Neural cell (in vitro differentiated cells): Measurements from ENCODE around the gene C1QTNF3. TPM values are rescaled to one million over a fixed set of nuclear protein-coding genes. Genes with fewer than 3 reads are reported as not detected.

ENCODE experiments used
- H2AFZ ChIP-seq: fragments of 200-600, 300-800 bp; sonication (generic), shearing (Covaris generic); 2 replicates; pipeline ENCODE4 v1.6.0; 2014; ENCODE audit warnings: low read depth, mild to moderate bottlenecking, antibody characterized with exemption, low read length, moderate library complexity
- H3F3A ChIP-seq: fragments of 200-600 bp; shearing (Covaris generic); 2 replicates; pipeline ENCODE4 v1.6.1; 2016; ENCODE audit warnings: mild to moderate bottlenecking, moderate library complexity, mixed read lengths, antibody characterized with exemption, low read length; ENCODE audit not compliant: insufficient read depth, poor library complexity, severe bottlenecking
- H3K27ac ChIP-seq: fragments of 200-600, 300-800 bp; sonication (generic), shearing (Covaris generic); 2 replicates; pipeline ENCODE4 v1.5.1; 2014; ENCODE audit warnings: mild to moderate bottlenecking, low read length, moderate library complexity
- H3K27me3 ChIP-seq: fragments of 300-800, 200-600 bp; sonication (generic), shearing (Covaris generic); 2 replicates; pipeline ENCODE4 v1.6.0; 2014; ENCODE audit warnings: mild to moderate bottlenecking, low read depth, low read length, moderate library complexity; ENCODE audit not compliant: insufficient read depth
- H3K36me3 ChIP-seq: fragments of 300-800, 200-600 bp; sonication (generic), shearing (Covaris generic); 2 replicates; pipeline ENCODE4 v1.5.1; 2014; ENCODE audit warnings: mild to moderate bottlenecking, antibody characterized with exemption, low read length, moderate library complexity; ENCODE audit not compliant: insufficient read depth
- H3K4me2 ChIP-seq: fragments of 300-800, 200-600 bp; sonication (generic), shearing (Covaris generic); 2 replicates; pipeline ENCODE4 v1.6.0; 2014; ENCODE audit warnings: mild to moderate bottlenecking, low read length
- H3K4me3 ChIP-seq: fragments of 300-800, 200-600 bp; sonication (generic), shearing (Covaris generic); 2 replicates; pipeline ENCODE4 v1.5.1; 2014; ENCODE audit warnings: mild to moderate bottlenecking, low read length, moderate library complexity
- H3K79me2 ChIP-seq: fragments of 200-600 bp; shearing (Covaris generic); replicated peaks from 2 replicates; pipeline ENCODE4 v1.6.0; 2014; ENCODE audit warnings: mild to moderate bottlenecking, low read length, moderate library complexity; ENCODE audit not compliant: insufficient read depth
- H3K9ac ChIP-seq: fragments of 300-800, 200-600 bp; sonication (generic), shearing (Covaris generic); 2 replicates; pipeline ENCODE4 v1.6.1; 2016; ENCODE audit warnings: mild to moderate bottlenecking, low read length, mixed read lengths
- H3K9me2 ChIP-seq: fragments of 200-600 bp; shearing (Covaris generic); 2 replicates; pipeline ENCODE4 v1.6.1; 2016; ENCODE audit warnings: mild to moderate bottlenecking, low read length, mixed read lengths; ENCODE audit not compliant: insufficient read depth
- H3K9me3 ChIP-seq: fragments of 200-600, 300-800 bp; sonication (generic), shearing (Covaris generic); 2 replicates; pipeline ENCODE4 v1.6.1; 2016; ENCODE audit warnings: mild to moderate bottlenecking, mixed run types, low read length, moderate library complexity, mixed read lengths
- H4K20me1 ChIP-seq: fragments of 200-600 bp; shearing (Covaris generic); 2 replicates; pipeline ENCODE4 v1.6.1; 2016; ENCODE audit warnings: mild to moderate bottlenecking, mixed run types; ENCODE audit not compliant: insufficient read depth
- EP300 ChIP-seq: fragments of 450-650 bp; conservative IDR thresholded peaks from 2 replicates; pipeline ENCODE4 v1.6.1; 2014; ENCODE audit warnings: antibody characterized with exemption, mild to moderate bottlenecking, moderate library complexity; ENCODE audit not compliant: poor library complexity, severe bottlenecking
- EZH2 ChIP-seq: fragments of 200-600, 300-800 bp; shearing (Covaris generic), sonication (generic); IDR thresholded peaks from 2 replicates; pipeline ENCODE4 v1.6.1; 2014; ENCODE audit warnings: antibody characterized with exemption, low read length, borderline replicate concordance, mild to moderate bottlenecking; ENCODE audit not compliant: insufficient read depth, poor library complexity, severe bottlenecking
- MXI1 ChIP-seq: fragments of 450-650 bp; conservative IDR thresholded peaks from 2 replicates; pipeline ENCODE4 v1.6.1; 2014; ENCODE audit warnings: antibody characterized with exemption, mild to moderate bottlenecking; ENCODE audit not compliant: poor library complexity, severe bottlenecking
- POLR2AphosphoS5 ChIP-seq: IDR thresholded peaks from 2 replicates; pipeline ENCODE4 v1.6.1; 2012
- RAD21 ChIP-seq: fragments of 450-650 bp; conservative IDR thresholded peaks from 2 replicates; pipeline ENCODE4 v1.6.1; 2014; ENCODE audit warnings: antibody characterized with exemption, mild to moderate bottlenecking, moderate library complexity
- SMC3 ChIP-seq: fragments of 450-650 bp; conservative IDR thresholded peaks from 2 replicates; pipeline ENCODE4 v1.6.1; 2014; ENCODE audit warnings: antibody characterized with exemption, mild to moderate bottlenecking, moderate library complexity; ENCODE audit not compliant: poor library complexity
- TAF1 ChIP-seq: IDR thresholded peaks from 2 replicates; pipeline ENCODE4 v1.6.1; 2012; ENCODE audit warnings: low read depth
- polyA plus RNA-seq: library from polyadenylated mRNA; depleted of rRNA; stranded (reverse); fragments of >200 nt; gene quantifications from 2 replicates; pipeline ENCODE4 v1.2.3, GENCODE V29; 2014
- TF ChIP-seq, protein P1 (sequence below): fragments of 450-650 bp; IDR thresholded peaks from 2 replicates; pipeline ENCODE4 v1.5.1; 2014; ENCODE audit warnings: antibody characterized with exemption, mild to moderate bottlenecking, moderate library complexity; ENCODE audit not compliant: poor library complexity, severe bottlenecking
- TF ChIP-seq, protein P2 (sequence below): IDR thresholded peaks from 2 replicates; pipeline ENCODE4 v1.6.1; 2012; ENCODE audit warnings: borderline replicate concordance

C1QTNF3 gene
- polyA plus RNA-seq, 1 donor from 2014 or later: 33.1 TPM

DNA sequence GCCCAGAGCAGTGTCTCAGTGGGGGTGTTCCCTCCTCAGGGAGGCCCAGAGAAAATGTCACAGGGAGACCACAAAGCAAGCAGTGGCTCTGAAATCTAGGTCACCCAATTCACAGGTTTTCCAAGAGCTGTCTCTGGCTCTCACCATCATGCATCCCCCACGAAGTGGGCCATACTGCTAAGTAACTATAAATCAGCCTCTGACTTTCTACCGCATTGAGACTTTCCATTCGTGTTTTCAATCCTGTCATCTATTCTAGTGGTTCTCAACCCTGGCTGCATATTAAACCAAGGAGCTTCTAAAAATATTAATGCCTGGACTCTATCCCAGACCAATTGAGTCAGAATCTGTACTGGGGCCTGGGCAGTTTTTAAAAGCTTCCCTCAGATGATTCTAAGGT is 2.0 kb upstream of the C1QTNF3 start:
- no peaks in the 10 kb centered on the region for H3K9me3 ChIP-seq
- no peaks in the 10 kb centered on the region for H3F3A ChIP-seq
- no peak overlapping the region for H3K4me2 ChIP-seq
- H3K4me3 ChIP-seq: no peak overlapping the region
- H3K27ac ChIP-seq: no peak overlapping the region
- H4K20me1 ChIP-seq: no peaks in the 10 kb centered on the region
- TF ChIP-seq SMC3 (no peak), POLR2AphosphoS5 (no peak), RAD21 (no peak), MXI1 (no peak), TAF1 (no peak), EP300 (no peak)
- TF ChIP-seq, protein P1, sequence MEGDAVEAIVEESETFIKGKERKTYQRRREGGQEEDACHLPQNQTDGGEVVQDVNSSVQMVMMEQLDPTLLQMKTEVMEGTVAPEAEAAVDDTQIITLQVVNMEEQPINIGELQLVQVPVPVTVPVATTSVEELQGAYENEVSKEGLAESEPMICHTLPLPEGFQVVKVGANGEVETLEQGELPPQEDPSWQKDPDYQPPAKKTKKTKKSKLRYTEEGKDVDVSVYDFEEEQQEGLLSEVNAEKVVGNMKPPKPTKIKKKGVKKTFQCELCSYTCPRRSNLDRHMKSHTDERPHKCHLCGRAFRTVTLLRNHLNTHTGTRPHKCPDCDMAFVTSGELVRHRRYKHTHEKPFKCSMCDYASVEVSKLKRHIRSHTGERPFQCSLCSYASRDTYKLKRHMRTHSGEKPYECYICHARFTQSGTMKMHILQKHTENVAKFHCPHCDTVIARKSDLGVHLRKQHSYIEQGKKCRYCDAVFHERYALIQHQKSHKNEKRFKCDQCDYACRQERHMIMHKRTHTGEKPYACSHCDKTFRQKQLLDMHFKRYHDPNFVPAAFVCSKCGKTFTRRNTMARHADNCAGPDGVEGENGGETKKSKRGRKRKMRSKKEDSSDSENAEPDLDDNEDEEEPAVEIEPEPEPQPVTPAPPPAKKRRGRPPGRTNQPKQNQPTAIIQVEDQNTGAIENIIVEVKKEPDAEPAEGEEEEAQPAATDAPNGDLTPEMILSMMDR: no peak
- TF ChIP-seq, protein P2, sequence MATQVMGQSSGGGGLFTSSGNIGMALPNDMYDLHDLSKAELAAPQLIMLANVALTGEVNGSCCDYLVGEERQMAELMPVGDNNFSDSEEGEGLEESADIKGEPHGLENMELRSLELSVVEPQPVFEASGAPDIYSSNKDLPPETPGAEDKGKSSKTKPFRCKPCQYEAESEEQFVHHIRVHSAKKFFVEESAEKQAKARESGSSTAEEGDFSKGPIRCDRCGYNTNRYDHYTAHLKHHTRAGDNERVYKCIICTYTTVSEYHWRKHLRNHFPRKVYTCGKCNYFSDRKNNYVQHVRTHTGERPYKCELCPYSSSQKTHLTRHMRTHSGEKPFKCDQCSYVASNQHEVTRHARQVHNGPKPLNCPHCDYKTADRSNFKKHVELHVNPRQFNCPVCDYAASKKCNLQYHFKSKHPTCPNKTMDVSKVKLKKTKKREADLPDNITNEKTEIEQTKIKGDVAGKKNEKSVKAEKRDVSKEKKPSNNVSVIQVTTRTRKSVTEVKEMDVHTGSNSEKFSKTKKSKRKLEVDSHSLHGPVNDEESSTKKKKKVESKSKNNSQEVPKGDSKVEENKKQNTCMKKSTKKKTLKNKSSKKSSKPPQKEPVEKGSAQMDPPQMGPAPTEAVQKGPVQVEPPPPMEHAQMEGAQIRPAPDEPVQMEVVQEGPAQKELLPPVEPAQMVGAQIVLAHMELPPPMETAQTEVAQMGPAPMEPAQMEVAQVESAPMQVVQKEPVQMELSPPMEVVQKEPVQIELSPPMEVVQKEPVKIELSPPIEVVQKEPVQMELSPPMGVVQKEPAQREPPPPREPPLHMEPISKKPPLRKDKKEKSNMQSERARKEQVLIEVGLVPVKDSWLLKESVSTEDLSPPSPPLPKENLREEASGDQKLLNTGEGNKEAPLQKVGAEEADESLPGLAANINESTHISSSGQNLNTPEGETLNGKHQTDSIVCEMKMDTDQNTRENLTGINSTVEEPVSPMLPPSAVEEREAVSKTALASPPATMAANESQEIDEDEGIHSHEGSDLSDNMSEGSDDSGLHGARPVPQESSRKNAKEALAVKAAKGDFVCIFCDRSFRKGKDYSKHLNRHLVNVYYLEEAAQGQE: no peak
- no peaks in the 10 kb centered on the region for H3K27me3 ChIP-seq
- no peak overlapping the region for H3K9ac ChIP-seq
- no peaks in the 10 kb centered on the region for H3K36me3 ChIP-seq
- H3K79me2 ChIP-seq: no peaks in the 10 kb centered on the region
- H2AFZ ChIP-seq: no peak overlapping the region
- no peaks in the 10 kb centered on the region for H3K9me2 ChIP-seq

DNA sequence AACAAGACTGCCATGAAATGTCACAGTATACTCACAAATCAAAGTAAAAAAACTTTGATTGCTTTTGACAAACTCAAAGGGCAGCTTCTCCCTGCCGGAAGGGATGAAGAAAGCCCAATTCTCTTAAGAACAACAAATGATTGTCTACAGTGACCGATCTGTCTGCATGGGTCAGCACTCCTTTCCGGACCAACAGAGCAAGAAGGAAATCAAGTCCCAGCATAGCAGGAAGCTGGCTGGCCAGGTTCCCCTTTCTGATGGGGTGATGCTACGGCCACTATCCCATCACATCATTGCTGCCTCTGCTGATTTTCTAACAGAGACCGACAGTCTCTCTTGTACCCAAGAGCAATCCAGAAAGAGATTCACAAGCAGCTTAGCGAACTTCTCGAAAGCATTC is 692 bp downstream of the C1QTNF3 start:
- Histone ChIP-seq H3K4me3 (no peak overlapping the region), H4K20me1 (no peaks in the 10 kb centered on the region), H3K27ac (no peak overlapping the region), H3K36me3 (no peaks in the 10 kb centered on the region), H3F3A (no peaks in the 10 kb centered on the region), H3K9ac (no peak overlapping the region), H3K9me2 (no peaks in the 10 kb centered on the region), H3K4me2 (no peak overlapping the region), H3K79me2 (no peaks in the 10 kb centered on the region), H3K27me3 (no peaks in the 10 kb centered on the region), H2AFZ (no peak overlapping the region), H3K9me3 (no peaks in the 10 kb centered on the region)
- TF ChIP-seq SMC3 (no peak), EP300 (no peak), POLR2AphosphoS5 (no peak), EZH2 (no peak), RAD21 (no peak), TAF1 (no peak), MXI1 (no peak)
- TF ChIP-seq, protein P1: no peak
- TF ChIP-seq, protein P2: no peak
